ENCODE results near the gene MICOS13. TPM values are rescaled to one million over a fixed set of nuclear protein-coding genes. Genes with fewer than 3 reads are reported as not detected.

Gene MICOS13
- polyA plus RNA-seq, 1 experiment = 67.8 TPM

DNA sequence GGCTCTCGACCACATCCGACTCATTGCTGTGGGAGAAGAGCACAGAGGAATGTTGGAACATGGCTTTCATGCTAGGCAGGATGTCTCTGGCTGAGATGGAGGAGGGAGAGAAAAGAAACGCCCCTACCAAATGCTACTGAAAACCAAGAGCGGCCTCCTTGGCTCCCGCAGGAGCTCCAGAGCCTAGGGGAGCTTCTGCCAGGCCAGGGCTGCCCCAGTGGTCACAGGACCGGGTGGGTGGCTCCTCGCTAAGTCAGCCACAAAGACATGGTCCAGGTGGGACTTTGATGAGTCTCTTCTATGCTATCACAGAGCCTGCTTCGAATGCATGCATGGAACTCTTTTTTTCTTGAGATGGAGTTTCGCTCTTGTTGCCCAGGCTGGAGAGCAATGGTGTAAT is 32.9 kb upstream of the MICOS13 start:
- Histone ChIP-seq H3K27me3 (ENCODE audit: control insufficient read depth, insufficient read depth, low read length) (no peaks in the 10 kb centered on the region), H3K36me3 (ENCODE audit: control insufficient read depth, insufficient read depth, low read length) (peaks cover 30% of the 10 kb centered on the region), H3K4me3 (ENCODE audit: low read depth, low read length) (no peak overlapping the region)
- POLR2A ChIA-PET = no interaction called here
- TF ChIP-seq, protein P1, sequence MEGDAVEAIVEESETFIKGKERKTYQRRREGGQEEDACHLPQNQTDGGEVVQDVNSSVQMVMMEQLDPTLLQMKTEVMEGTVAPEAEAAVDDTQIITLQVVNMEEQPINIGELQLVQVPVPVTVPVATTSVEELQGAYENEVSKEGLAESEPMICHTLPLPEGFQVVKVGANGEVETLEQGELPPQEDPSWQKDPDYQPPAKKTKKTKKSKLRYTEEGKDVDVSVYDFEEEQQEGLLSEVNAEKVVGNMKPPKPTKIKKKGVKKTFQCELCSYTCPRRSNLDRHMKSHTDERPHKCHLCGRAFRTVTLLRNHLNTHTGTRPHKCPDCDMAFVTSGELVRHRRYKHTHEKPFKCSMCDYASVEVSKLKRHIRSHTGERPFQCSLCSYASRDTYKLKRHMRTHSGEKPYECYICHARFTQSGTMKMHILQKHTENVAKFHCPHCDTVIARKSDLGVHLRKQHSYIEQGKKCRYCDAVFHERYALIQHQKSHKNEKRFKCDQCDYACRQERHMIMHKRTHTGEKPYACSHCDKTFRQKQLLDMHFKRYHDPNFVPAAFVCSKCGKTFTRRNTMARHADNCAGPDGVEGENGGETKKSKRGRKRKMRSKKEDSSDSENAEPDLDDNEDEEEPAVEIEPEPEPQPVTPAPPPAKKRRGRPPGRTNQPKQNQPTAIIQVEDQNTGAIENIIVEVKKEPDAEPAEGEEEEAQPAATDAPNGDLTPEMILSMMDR (IDR thresholded peaks at IDR 0.05; ENCODE audit: insufficient read depth, low read depth, low read length) = no peak
- CTCF ChIA-PET = interaction anchor here (1.1 to 1.5 kb wide), 3 partner anchors 22 to 81 kb away, joined by 3 to 4 read pairs (median 4); no protein-coding TSS in a partner anchor
- no peak for DNase-seq (ENCODE audit: low read depth)

DNA sequence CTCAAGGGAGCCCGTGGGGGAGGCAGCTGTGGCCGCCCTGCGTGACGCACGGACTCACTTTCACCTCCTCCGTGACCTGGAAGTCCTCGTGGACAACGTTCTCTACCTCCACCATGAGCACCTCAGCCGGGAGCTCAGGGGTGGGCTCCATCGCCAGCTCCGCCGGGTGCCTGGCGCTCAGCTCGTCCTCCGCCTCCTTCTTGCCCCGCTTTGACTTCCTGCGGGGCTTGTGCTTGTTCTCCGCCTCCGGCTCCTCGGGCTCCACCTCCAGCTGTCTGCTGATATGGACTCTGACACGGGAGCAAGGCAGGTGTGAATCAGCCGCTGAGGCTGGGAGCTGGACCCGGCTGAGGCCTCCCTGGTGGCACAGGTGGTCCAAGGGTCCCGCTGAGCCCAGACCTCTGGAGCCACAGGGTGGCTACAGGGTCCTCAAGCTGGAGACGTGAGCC is 31.4 kb upstream of the MICOS13 start:
- Histone ChIP-seq H3K27me3 (ENCODE audit: control insufficient read depth, insufficient read depth, low read length) (no peaks in the 10 kb centered on the region), H3K4me3 (ENCODE audit: low read depth, low read length) (no peak overlapping the region), H3K36me3 (ENCODE audit: control insufficient read depth, insufficient read depth, low read length) (peaks cover 41% of the 10 kb centered on the region)
- DNase-seq (ENCODE audit: low read depth) = no peak
- CTCF ChIA-PET = interaction anchor here (1.2 to 1.6 kb wide), 3 partner anchors 9 to 25 kb away, joined by 3 to 5 read pairs (median 3); no protein-coding TSS in a partner anchor
- TF ChIP-seq, protein P1 (IDR thresholded peaks at IDR 0.05; ENCODE audit: insufficient read depth, low read depth, low read length) = no peak
- POLR2A ChIA-PET = no interaction called here

DNA sequence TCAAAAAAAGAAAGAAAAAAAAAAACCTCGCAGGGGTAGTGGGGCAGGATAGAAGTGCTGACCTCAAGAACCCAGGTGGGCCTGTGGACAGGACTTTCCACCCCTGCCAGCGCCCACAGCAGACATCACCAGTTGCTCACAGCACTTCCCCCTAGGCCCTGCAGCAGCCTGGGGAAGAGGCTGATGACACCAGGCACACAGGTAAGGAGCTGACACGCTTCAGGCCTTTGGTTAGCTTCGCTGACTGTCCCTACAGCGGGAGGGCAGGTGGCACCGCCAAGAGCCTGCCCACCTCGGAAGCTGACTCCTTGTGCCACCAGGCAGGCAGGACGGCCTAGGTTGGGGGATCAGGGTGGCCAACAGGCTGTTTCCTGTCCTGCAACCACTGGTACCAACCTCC is 30.7 kb upstream of the MICOS13 start:
- CTCF ChIA-PET = interaction anchor here (1.2 kb wide), 2 partner anchors 10 to 20 kb away, joined by 3 read pairs; no protein-coding TSS in a partner anchor
- POLR2A ChIA-PET = no interaction called here
- H3K36me3 ChIP-seq (ENCODE audit: control insufficient read depth, insufficient read depth, low read length) = peaks cover 43% of the 10 kb centered on the region

DNA sequence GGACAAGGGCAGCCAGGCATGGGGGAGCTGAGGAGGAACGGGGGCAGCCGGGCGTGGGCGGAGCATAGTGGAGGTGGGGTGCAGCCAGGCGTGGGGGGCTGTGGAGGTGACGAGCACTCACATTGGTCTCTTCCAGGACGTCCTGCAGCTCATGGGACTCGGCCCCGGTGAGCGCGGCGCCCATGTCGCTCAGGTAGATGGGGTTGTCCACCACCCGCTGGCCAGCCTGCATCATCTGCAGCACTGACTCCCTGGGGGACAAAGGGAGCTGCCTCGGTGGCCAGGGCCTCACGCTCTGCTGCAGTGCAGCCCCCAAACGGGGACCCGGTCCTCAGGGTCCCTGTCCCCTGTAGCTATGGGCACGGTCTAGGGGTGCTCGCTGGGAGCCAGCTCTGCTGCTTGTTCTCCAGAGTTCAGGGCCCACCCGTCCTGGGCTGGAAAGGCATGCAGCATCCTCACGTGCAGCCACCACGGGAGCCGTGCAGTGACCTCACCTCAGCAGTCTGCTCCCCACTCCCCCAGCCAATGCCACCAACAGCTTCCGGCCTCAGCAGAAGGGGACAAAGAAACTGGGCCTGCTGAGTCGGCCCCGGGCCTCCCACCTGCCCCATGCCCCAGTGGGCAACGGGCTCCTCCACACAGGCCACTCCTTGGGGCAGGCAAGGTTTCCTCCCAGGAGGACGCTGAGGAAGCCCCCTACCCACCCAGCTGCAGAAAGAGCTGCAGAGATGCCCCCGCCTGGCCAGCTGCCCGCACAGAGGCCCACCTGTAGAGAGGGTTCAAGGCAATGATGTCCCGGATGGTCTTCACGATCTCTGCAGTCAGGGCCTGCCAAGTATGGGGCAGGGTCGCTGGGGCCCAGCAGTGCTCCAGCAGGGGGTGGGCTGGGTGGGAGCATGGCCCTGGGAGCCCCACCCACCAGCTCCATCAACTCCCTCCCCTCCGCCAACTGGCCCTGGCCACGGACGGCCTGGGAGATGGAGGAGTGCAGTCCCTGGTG is 27.6 kb upstream of the MICOS13 start:
- no peak overlapping the region for H3K4me3 ChIP-seq (ENCODE audit: low read depth, low read length)
- CTCF ChIA-PET = interaction anchor here (0.6 to 0.9 kb wide), 2 partner anchors 11 to 12 kb away, joined by 3 read pairs; partner anchors contain the start of gene LONP1
- TF ChIP-seq, protein P1 (IDR thresholded peaks at IDR 0.05; ENCODE audit: insufficient read depth, low read depth, low read length) = no peak
- no peaks in the 10 kb centered on the region for H3K27me3 ChIP-seq (ENCODE audit: control insufficient read depth, insufficient read depth, low read length)
- POLR2A ChIA-PET = no interaction called here
- peaks cover 61% of the 10 kb centered on the region for H3K36me3 ChIP-seq (ENCODE audit: control insufficient read depth, insufficient read depth, low read length)
- no peak for DNase-seq (ENCODE audit: low read depth)

More for the DNA sequence above, 30.7 kb upstream of the MICOS13 start:
- DNase-seq (ENCODE audit: low read depth) = no peak
- Histone ChIP-seq H3K27me3 (ENCODE audit: control insufficient read depth, insufficient read depth, low read length) (no peaks in the 10 kb centered on the region), H3K4me3 (ENCODE audit: low read depth, low read length) (no peak overlapping the region)
- TF ChIP-seq, protein P1 (IDR thresholded peaks at IDR 0.05; ENCODE audit: insufficient read depth, low read depth, low read length) = no peak

Measured in BJ (cell line).